OCI-LY1 (cell line): Measurements from ENCODE around the gene STPG4.

ENCODE experiments used
- EZH2 ChIP-seq: fragments of 200-600 bp; sonication (generic), shearing (Covaris generic); IDR thresholded peaks from 2 replicates; pipeline ENCODE4 v1.8.0; 2017; ENCODE audit warnings: borderline replicate concordance, mixed run types, mild to moderate bottlenecking, antibody characterized with exemption, low read length, moderate library complexity, mixed read lengths
- TF ChIP-seq, protein P1 (sequence below): fragments of 200-600 bp; sonication (generic), shearing (Covaris generic); IDR thresholded peaks from 2 replicates; pipeline ENCODE4 v1.5.1; 2017; ENCODE audit warnings: mild to moderate bottlenecking, antibody characterized with exemption, low read length, moderate library complexity, mixed read lengths

- TF ChIP-seq, protein P1, sequence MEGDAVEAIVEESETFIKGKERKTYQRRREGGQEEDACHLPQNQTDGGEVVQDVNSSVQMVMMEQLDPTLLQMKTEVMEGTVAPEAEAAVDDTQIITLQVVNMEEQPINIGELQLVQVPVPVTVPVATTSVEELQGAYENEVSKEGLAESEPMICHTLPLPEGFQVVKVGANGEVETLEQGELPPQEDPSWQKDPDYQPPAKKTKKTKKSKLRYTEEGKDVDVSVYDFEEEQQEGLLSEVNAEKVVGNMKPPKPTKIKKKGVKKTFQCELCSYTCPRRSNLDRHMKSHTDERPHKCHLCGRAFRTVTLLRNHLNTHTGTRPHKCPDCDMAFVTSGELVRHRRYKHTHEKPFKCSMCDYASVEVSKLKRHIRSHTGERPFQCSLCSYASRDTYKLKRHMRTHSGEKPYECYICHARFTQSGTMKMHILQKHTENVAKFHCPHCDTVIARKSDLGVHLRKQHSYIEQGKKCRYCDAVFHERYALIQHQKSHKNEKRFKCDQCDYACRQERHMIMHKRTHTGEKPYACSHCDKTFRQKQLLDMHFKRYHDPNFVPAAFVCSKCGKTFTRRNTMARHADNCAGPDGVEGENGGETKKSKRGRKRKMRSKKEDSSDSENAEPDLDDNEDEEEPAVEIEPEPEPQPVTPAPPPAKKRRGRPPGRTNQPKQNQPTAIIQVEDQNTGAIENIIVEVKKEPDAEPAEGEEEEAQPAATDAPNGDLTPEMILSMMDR = no peak
- TF ChIP-seq EZH2 = no peak
Observed at GRCh38 chr2:47112665-47113435, 42.3 kb downstream of the STPG4 start.
